ENCODE data around the gene FRMD8.

FRMD8 gene, protein sequence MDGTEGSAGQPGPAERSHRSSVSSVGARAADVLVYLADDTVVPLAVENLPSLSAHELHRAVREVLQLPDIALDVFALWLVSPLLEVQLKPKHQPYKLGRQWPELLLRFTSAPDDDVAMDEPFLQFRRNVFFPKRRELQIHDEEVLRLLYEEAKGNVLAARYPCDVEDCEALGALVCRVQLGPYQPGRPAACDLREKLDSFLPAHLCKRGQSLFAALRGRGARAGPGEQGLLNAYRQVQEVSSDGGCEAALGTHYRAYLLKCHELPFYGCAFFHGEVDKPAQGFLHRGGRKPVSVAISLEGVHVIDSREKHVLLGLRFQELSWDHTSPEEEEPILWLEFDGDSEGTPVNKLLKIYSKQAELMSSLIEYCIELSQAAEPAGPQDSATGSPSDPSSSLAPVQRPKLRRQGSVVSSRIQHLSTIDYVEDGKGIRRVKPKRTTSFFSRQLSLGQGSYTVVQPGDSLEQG

DNA sequence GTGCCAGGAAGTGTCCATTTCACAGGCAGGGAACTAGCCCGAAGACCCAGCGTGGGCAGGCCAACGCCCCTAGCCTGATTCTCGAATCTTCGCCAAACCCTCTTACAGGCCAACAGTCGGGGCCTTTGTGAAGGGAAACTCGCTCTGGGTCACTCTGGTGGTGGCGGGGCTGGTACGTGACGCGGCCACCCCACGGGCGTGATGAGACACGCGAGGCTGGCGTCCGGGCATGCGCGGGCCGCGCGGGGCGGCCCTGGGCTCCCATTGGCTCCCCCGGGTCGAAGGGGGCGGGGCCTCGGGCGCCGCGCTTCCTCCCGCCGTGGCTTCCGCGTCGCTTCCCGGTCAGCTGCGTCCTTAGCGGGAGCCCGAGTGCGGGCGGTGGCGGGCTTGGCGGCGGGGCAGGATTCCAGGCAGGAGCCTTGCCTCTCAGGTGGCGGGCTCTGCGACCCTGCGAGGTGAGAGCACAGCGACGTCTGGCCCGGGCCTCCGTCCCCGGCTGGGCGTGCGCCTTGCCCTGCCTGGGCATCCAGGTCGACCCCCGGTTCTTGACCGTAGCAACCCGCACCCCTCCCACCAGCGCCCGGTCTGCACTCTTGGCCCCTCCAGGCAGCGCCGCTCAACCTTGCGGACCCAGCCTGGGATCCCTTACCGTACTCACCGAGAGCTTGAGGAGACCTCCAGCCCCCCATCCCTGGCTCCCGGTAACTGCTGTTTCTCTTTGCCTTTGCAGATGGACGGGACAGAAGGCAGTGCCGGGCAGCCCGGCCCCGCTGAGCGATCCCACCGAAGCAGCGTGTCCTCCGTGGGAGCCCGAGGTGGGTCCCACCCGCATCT is at the start of gene FRMD8:
TSS of gene FRMD8 (plus strand) at position 331 of the 834 bp plus-strand sequence. CDS start at position 731, 400 bp downstream.
- peak; percentile 41 for DNase-seq

DNA sequence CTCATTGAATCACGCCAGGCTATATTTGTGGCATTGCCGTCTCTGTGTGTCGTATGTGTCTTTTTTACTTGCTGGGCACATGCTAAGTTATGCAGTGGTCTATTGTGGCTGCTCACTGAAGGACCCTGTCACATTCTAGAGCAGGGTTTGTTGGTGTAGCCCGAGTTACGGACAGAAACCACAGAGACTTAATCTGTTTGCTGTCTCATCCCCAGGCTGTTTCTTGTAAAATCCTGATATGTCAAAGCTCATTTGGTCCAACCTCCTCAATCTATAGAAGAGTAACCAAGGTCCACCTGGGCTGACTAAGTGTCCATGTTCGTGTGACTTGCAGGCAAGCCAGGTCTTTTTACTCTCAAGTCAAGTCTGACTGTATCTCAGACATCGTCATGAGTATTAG is 47.8 kb upstream of the FRMD8 start:
- DNase-seq: no peak

DNA sequence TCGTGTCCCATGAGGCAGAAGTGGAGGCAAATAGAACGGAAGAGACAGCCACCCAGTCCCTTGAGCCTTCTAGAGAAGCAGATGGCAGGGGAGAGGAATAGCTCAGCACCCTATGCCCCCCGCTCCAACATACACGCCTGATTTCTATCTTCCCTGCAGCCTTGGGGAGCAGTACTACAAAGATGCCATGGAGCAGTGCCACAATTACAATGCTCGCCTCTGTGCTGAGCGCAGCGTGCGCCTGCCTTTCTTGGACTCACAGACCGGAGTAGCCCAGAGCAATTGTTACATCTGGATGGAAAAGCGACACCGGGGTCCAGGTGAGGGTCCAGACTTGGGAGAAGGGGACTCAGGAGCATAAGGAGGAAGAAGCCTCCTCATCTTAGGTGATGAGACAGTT is 46.2 kb upstream of the FRMD8 start:
- no peak for DNase-seq

DNA sequence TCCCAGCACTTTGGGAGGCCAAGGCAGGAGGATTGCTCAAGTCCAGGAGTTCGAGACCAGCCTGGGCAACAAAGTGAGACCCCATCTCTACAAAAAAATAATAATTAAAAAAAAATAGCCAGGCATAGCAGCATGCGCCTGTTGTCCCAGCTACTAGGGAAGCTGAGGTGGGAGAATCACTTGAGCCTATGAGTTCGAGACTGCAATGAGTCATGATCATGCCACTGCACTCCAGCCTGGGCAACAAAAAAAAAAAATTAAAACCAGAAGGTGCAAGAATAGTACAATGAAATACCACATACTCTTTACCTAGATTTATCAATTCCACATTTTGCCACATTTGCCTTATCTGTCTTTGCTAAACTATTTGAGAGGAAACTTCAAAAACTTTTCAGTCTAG is 44.6 kb upstream of the FRMD8 start:
- no peak for DNase-seq

DNA sequence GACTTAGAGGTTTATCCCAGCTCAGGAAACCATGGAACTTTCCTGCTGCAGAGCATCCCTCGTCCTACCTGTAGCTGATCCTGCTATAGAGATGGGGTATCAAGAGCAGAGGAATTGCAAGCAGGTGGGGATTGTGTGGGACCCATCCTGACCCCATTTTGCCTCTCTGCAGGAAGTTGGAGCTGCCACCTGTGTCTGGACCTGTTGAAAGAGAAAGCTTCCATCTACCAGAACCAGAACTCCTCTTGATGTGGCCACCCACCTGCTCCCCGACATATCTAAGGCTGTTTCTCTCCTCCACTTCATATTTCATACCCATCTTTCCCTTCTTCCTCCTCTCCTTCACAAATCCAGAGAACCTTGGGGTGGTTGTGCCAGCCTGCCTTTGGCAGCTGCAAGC is 34.9 kb upstream of the FRMD8 start:
- DNase-seq: no peak

DNA sequence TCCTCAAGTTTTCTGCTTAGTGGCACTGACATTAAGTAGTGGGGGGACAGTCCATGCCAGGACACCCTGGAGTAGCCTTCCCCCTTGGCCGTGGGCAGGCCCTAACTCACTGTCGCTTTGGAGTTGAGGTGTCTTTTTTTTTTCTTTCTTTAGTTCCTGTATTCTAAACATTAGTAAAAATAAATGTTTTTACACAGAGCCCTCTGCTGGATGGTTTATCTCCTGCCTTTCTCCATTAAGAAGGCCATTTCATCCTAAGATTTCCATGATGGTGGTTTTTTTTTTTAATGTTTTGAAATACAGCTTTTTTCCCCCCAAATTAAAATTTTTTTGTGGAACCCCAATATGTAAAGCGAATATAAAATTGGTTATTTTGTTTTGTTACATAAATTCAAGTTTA is 33.7 kb upstream of the FRMD8 start:
- DNase-seq: peak; percentile 6

DNA sequence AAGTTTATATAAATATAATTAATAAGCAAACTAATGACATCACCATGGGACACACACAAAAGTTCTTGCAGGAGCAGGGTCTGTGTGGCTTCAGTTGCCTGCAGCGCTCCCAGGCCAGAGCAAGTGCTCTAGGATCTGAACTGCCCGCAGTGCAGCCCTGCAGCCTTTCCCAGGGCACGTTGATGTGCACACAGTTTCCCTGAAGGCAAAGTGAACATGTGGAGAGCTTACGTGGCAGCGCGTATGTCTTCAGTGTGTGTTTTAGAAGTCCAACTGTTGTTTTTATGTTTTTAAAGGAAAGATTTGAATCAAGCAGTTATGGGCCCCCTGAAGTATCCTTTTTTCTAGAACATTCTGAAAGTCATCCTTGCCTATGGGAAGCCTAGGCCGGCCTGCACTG is 33.1 kb upstream of the FRMD8 start:
- DNase-seq: no peak

DNA sequence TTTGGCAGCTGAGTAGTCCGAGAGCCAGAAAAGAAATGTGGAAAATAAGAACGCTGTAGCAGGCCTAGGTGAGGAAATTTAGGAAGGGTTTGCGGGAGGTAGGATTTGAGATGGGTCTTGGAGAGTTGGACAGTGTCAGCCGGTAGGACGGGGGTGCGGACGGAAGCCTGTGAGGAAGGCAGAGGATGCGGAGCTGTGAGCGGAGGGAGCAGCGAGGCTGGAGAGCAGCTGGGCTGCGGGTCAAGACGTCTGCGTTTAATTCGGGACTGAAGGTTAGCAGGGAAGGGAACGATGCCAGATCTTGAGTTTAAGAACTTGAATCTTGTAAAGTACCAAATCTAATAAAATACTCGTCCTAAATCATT is 32.6 kb upstream of the FRMD8 start:
- no peak for DNase-seq

DNA sequence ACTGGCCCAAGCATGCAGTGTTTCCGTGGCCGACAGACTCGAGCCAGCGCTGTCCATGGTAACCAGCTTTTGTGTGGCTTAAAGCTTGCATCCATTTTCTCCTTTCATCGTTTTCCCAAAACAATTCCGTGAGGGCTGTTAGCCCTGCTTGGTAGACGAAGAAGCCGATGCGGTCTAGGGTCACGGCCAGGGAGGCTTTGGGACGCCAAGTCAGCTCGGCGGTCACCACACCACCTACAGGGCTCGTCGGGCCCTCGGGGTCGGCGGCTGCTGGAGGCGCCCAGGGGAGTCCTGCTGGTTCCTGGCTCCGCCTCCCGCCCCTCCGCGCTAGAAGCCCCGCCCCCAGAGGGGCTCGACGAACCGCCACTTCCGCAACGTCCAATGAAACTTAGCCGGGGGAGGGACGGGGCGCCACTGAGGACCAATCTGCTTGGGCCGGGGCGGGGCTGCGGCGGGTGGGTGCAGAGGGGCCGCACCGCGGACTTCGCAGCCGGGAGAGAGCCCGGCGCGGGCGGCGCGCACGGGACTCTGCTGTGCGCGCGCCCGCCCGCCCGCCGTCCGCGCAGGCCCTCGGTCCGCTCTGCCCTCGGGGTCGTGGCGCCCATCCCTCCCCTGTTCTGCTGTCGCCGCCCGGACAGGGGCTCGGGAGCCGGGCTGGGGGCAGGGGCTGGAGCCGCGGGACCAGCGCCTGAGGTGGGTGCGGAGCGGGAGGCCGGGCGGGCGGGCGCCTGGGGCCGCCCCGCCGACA is 32.0 kb upstream of the FRMD8 start, which contains the start of gene TIGD3:
TSS of gene TIGD3 (plus strand) at position 487 of the 748 bp plus-strand sequence. CDS start 1,058 bp downstream, outside the sequence.
- peak; percentile 89 for DNase-seq

DNA sequence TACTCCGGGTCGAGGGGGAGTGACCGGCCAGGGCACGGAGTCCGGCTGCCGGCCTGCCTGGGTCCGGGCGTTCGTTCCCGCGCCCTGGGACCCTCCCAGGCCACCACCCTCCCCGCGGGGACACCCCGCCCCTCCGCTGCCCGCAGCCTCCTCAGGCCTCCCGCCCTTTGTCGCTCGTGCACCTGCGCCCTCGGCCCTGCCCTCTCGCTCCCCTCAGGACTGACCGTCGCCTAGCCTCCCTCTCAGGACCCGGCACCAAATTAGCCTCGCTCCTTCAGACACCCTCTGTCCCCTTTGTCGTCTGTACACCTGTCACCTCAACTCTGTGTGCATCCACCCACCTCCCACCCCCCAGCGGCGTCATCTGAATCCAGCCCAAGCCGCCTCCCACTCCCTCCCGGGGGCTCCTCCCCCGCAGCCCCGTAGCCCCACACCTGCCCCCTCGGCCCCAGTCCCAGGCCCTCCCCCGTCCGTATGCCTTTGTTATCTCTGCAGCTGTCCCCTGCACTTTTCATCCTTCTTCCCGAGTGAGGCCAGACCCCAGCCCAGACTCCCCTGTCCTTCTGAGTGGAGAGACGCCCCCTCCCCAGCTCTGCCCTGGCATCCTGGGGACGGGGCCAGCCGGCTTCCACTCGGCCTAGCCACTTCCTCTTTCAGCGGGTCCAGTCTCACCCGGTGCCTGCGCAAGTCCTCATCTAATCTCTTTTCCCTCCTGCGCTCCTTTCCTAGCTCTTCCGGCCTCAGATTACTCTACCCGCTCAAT is 31.2 kb upstream of the FRMD8 start:
- peak; percentile 3 for DNase-seq

DNA sequence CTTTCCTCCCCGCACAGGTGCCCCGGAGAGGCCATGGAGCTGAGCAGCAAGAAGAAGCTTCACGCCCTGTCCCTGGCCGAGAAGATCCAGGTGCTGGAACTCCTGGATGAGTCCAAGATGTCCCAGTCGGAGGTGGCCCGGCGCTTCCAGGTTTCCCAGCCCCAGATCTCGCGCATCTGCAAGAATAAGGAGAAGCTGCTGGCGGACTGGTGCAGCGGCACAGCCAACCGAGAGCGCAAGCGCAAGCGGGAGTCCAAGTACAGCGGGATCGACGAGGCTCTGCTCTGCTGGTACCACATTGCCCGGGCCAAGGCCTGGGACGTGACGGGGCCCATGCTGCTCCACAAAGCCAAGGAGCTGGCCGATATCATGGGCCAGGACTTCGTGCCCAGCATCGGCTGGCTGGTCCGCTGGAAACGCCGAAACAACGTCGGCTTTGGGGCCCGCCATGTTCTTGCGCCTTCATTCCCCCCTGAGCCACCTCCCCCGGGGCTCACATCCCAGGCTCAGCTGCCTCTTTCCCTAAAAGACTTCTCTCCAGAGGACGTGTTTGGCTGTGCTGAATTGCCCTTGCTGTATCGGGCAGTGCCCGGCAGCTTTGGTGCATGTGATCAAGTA is 30.6 kb upstream of the FRMD8 start:
- DNase-seq: no peak

DNA sequence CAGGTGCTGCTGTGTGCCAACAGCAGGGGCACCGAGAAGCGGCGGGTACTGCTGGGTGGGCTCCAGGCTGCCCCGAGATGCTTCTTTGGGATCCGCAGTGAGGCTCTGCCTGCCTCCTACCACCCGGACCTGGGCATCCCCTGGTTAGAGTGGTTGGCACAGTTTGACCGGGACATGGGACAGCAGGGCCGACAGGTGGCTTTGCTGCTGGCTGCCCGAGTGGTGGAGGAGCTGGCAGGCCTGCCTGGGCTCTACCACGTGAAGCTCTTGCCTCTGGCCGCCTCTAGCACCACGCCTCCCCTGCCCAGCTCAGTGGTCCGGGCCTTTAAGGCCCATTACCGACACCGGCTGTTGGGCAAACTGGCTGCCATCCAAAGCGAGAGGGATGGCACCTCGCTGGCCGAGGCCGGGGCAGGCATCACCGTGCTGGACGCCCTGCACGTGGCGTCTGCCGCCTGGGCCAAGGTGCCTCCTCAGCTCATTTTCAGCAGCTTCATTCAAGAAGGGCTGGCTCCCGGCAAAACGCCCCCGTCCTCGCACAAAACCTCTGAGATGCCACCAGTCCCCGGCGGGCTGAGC is 30.0 kb upstream of the FRMD8 start:
- DNase-seq: no peak

DNA sequence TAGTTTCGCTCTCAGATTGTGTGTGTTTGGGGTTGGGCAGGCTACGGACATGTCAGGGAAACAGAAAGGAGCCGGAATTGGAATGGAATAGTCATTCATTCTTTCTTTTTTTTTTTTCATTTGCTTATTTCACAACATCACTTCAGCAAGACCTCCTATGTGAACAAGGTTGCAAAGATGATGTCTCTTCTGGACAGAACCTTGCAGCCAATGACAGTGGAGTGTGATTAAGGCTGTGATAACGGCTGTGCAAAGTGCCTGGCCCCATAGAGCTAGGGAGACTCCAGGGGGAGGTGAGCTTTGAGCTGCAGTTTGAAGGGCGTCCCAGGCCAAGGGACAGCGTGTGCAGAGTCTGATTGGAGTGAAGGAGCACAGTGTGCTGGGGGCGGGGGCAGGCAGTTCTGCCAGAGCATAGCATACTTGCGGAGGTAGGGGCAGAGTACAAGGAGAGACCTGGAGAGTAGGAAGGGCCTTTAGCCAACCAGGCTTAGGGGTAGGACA is 28.5 kb upstream of the FRMD8 start:
- no peak for DNase-seq

DNA sequence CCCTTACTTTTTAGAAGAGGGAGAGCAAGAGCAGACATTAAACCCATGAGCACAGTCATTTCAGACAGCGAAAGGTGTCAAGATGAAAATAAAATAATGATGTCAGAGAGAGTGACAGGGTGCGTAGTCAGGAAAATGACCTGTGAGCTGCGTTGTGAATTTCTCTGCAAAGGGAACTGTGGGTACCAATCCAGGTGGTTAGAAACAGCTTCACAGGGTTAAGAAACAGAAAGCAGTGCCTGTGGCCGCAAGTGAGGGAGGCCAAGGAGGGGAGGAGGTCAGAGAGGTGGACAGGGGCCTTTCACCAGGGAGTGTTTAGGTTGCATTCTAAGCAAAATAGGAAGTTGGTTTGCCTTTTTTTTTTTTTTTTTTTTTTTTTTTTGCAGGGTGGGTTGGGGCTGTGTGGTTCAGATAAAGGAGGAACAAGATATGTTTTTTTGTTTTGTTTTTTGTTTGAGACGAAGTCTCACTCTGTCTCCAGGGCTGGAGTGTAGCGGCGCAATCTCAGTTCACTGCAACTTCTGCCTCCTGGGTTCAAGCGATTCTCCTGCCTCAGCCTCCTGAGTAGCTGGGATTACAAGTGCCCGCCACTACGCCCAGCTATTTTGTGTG is 24.0 kb upstream of the FRMD8 start:
- no peak for DNase-seq

DNA sequence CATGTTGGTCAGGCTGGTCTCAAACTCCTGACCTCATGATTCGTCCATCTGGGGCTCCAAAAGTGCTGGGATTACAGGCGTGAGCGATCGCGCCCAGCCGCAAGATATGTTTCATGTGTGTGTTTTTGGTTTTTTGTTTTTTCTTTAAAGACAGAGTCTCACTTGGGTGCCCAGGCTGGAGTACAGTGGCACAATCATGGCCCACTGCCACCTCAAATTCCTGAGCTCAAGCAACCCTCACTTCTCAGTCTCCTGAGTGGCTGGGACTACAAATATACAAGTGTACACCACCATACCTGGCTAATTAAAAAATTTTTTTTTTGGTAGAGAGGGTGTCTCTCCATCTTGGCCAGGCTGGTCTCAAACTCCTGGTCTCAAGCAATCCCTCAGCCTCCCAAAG is 23.5 kb upstream of the FRMD8 start:
- DNase-seq: no peak

DNA sequence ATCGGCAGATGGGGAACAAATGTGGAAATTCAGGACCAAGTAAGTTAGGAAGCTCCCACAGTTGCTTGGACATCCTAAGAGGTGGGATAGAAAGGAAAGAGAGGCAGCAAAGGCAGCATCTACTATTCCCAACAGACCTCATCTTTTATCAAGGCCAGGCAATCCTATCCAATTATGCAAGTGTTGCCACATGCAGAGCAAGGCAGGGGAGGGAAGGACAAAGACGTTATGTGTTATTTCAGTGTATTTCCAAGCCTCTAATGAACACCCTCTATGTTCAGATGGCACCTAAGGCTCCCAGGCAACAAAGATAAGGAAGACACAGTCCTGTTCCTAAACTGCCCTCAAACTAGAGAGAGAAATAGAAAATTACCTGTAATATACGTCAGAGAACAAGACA is 22.7 kb upstream of the FRMD8 start:
- no peak for DNase-seq

DNA sequence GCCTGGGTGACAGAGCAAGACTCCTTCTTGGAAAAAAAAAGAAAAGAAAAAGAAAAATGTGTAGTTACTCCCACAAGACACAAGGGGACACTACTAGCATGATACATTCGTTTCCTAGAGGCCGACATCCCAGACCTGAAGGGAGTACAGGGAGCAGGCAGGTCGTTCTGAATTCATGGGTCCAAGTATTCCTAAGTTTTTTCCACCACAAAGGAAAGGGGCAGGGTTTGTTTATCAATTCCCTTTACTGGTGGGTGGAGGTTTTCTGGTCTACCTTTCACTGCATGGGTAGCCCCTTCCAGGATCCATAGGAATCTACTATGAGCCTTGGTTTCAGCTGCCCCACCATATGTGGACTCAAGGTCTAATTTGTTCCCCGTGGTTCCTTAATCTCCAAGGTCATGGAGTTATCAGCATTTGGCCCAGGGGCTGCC is 20.1 kb upstream of the FRMD8 start:
- peak; percentile 76 for DNase-seq

DNA sequence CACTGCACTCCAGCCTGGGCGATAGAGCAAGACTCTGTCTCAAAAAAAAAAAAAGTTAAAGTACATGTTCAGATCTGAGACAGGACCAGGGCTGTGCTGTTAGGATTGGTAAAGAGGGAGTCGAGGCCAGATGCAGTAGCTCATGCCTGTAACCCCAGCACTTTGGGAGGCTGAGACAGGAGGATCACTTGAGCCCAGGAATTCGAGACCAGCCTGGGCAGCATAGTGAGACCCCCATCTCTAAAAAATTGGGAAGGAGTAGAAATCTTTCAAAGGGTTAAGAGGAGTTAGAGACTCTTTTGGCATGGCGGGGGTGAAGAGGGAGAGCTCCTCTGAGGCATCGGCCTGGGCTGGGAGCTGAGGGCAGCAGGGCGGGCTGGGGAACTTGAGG is 15.8 kb upstream of the FRMD8 start:
- DNase-seq: no peak

DNA sequence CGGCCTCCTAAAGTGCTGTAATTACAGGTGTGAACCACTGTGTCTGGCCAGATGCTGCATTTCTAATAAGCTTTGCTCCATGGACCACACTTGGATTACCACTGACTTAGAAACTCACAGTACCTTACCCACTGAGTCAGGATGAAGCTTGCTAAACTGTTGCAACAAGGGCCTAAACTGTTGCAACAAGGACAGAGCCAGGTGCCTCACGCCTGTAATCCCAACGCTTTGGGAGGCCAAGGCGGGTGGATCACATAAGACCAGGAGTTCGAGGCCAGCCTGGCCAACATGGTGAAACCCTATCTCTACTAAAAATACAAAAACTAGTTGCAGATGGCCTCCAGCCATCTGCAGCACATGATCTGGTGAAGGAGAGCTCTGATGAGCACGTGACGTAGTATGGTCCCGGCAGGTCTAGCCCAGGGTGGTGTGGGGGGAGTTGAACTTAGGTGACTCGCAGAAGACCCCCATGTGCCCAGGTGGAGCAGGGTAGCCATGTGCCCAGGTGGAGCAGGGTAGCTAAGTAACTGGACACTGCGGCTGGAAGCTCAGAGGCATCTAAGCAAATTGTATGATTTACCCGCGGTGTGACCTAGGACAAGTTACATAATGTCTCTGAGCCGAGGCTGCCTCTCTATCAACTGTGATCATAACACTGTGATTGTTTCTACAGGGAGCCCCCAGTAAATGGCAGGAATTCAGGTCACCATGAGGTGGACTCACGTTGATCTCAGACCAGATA is 12.4 kb upstream of the FRMD8 start:
- DNase-seq: no peak

DNA sequence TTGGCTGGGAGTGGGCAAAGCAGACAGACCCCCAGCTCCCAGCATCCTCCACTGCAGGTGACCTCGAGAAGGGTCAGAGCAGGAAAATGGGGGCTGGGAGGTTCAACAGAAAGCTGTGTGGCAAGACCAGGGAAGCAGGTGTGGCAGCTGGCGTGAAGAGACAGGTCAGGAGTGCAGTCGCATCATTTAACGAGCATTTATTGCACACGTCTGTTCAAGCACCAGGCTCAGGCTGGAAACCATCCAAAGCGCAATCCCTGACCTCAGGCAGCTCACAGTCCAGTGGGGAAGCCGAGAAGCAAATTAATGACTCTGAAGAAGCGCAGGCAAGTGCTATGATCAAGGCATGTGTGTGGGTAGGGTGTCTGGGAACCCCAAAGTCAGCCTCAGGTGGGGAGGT is 11.4 kb upstream of the FRMD8 start:
- DNase-seq: no peak

Data from NCI-H1694 treated with DMSO at 0.1 percent for 48 hours (cell line).